C4-2B (cell line): Measurements from ENCODE around the gene ITGB5.

Source experiments
- H3K27ac ChIP-seq: fragments of 450-650 bp; 2 replicates; pipeline ENCODE4 v1.5.1; 2017
- CTCF ChIP-seq: fragments of 450-650 bp; conservative IDR thresholded peaks from 2 replicates; pipeline ENCODE4 v1.5.1; 2017; ENCODE audit warnings: mild to moderate bottlenecking
- ZFX ChIP-seq: fragments of 450-650 bp; IDR thresholded peaks from 2 replicates; pipeline ENCODE4 v1.6.1; 2017

The ITGB5 gene

GRCh38 chr3:124821356-124821755 is 65.8 kb downstream of the ITGB5 start:
- TF ChIP-seq ZFX (no peak), CTCF (no peak)
- H3K27ac ChIP-seq = no peak overlapping the region

DNA sequence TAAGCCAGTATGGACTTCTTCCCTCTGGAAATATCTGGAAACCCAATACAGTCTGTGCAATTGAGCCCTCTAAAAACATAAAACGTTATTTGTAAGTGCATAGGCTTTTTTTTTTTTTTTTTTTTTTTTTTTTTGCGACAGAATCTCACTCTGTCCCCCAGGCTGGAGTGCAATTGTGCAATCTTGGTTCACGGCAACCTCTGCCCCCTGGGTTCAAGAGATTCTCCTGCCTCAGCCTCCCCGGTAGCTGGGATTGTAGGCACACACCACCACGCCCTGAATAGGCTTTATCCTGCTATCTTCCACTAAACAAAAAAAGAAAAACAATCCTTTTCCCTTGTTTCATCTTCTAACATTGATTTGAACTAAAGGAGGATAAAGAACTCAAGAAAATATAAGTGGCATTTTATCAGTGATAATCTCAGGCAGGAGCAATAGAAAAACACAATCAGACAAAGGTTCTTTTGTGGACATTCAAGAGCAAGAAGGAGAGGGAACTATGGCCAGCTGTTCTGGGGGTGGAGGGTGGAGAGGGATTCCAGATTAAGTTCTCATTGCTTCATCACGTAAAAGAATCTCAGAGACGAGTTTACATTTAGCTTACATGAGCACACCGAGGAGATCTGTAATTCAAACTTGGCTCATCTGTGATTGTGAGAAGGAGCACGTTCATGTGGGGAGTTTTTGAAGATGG is 68.6 kb downstream of the ITGB5 start:
- TF ChIP-seq ZFX (no peak), CTCF (no peak)
- no peak overlapping the region for H3K27ac ChIP-seq

DNA sequence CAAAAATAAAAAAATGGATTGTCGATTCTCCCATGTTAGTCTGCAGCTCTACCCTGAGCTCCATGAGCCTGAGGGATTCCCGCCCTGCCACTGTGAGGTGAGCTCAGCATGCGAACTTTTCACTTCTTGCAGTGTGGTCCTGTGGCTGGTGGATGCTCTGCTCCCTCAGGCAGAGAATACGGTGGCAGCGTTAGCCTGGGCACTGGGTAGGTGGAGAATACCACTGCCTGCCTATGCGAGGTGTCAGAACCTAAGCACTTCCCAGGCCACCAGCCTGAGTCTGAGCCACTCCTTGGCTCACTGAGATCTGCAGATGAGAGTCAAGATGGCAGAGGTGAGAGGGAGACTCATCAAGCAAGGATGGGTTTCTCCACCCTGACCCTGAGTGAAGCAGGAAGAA is 70.1 kb downstream of the ITGB5 start:
- H3K27ac ChIP-seq = no peak overlapping the region
- TF ChIP-seq CTCF = no peak
- no peak for TF ChIP-seq ZFX

DNA sequence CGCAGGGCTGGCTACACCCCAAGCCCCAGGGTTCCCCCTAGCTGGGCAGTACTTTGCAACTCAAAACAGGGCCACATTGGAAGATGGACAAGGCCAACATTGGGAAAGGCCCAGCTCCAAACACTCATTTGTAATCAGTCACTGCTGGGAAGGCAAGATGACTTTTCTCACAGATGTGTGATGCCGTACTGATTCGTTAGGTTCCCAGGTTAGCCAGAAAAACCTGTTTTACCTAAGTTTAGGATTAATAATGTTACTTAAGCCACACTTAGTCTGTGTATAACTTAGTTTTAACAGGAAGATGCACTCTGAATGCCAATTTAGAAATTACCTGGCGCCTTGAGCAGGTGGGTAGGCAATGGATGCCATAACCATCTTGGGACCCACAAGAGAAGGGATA is 71.0 kb downstream of the ITGB5 start:
- TF ChIP-seq ZFX (no peak), CTCF (no peak)
- peak overlapping the region; percentile 45; the same call in 1 of the 2 replicates for H3K27ac ChIP-seq

DNA sequence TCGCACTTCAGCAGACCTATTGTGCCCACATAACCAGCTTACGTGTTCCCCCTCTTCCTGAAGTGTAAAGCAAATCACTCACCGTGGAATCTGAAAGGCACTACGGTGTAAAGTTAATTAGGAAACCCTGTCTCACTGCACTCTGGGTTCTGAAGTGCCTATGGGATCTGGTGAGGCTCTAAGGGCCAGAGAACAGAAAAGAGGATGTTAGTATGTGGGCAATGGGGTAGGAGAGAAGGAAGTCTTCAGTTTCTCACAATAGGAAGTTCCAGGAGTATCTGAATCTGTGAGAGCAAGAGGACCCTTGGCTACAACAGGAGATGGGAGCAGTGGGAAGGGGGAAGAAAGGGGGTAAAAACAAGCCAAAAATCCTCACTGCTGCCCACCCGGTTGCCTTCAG is 71.4 kb downstream of the ITGB5 start:
- H3K27ac ChIP-seq = peak overlapping the region; percentile 45
- TF ChIP-seq CTCF (no peak), ZFX (no peak)

GRCh38 chr3:124814620-124815421 is 72.3 kb downstream of the ITGB5 start:
- peak overlapping the region; percentile 45 for H3K27ac ChIP-seq
- no peak for TF ChIP-seq ZFX

- no peak overlapping the region for H3K27ac ChIP-seq
- TF ChIP-seq ZFX = no peak
- TF ChIP-seq CTCF = no peak
These were observed 73.6 kb downstream of the ITGB5 start for GRCh38 chr3:124813541-124813940.
